ENCODE results near the gene HNMT.

DNA sequence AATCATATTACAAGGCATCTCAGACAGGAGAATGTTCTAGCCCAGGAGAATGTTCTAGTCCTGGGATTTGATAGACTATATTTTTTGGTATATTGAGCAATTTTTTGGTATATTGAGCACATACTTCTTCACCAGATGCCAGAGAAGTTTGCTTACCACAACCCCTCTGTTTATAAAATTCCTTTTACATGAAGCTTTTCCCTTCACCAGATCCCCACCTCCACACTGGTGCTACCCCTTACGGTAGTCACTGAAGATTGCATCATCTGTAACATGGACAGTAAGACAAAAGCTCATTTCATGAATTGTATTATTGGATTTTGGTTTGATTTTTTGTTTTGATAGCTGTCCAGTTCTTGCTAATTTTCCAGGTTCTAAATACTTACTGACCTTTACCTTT lies 7.2 kb upstream of the HNMT start:
- TF ChIP-seq, protein P1, sequence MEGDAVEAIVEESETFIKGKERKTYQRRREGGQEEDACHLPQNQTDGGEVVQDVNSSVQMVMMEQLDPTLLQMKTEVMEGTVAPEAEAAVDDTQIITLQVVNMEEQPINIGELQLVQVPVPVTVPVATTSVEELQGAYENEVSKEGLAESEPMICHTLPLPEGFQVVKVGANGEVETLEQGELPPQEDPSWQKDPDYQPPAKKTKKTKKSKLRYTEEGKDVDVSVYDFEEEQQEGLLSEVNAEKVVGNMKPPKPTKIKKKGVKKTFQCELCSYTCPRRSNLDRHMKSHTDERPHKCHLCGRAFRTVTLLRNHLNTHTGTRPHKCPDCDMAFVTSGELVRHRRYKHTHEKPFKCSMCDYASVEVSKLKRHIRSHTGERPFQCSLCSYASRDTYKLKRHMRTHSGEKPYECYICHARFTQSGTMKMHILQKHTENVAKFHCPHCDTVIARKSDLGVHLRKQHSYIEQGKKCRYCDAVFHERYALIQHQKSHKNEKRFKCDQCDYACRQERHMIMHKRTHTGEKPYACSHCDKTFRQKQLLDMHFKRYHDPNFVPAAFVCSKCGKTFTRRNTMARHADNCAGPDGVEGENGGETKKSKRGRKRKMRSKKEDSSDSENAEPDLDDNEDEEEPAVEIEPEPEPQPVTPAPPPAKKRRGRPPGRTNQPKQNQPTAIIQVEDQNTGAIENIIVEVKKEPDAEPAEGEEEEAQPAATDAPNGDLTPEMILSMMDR (CRISPR knock-in tag; IDR thresholded peaks at IDR 0.05) = no peak
- no peak for TF ChIP-seq ZNF83 (CRISPR knock-in tag; IDR thresholded peaks at IDR 0.05; ENCODE audit: borderline replicate concordance)
- no peak for TF ChIP-seq ZNF234 (CRISPR knock-in tag; conservative IDR thresholded peaks at IDR 0.05)
- TF ChIP-seq, protein P2, sequence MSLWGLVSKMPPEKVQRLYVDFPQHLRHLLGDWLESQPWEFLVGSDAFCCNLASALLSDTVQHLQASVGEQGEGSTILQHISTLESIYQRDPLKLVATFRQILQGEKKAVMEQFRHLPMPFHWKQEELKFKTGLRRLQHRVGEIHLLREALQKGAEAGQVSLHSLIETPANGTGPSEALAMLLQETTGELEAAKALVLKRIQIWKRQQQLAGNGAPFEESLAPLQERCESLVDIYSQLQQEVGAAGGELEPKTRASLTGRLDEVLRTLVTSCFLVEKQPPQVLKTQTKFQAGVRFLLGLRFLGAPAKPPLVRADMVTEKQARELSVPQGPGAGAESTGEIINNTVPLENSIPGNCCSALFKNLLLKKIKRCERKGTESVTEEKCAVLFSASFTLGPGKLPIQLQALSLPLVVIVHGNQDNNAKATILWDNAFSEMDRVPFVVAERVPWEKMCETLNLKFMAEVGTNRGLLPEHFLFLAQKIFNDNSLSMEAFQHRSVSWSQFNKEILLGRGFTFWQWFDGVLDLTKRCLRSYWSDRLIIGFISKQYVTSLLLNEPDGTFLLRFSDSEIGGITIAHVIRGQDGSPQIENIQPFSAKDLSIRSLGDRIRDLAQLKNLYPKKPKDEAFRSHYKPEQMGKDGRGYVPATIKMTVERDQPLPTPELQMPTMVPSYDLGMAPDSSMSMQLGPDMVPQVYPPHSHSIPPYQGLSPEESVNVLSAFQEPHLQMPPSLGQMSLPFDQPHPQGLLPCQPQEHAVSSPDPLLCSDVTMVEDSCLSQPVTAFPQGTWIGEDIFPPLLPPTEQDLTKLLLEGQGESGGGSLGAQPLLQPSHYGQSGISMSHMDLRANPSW (CRISPR knock-in tag; IDR thresholded peaks at IDR 0.05; ENCODE audit: borderline replicate concordance) = no peak
- no peak for TF ChIP-seq ZFP36L2 (CRISPR knock-in tag; IDR thresholded peaks at IDR 0.05)
- no peak for TF ChIP-seq PHF5A (CRISPR knock-in tag; IDR thresholded peaks at IDR 0.05; ENCODE audit: low read depth, unreplicated experiment)
- TF ChIP-seq, protein P3, sequence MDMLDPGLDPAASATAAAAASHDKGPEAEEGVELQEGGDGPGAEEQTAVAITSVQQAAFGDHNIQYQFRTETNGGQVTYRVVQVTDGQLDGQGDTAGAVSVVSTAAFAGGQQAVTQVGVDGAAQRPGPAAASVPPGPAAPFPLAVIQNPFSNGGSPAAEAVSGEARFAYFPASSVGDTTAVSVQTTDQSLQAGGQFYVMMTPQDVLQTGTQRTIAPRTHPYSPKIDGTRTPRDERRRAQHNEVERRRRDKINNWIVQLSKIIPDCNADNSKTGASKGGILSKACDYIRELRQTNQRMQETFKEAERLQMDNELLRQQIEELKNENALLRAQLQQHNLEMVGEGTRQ (IDR thresholded peaks at IDR 0.05; ENCODE audit: low read depth, low read length) = no peak
- TF ChIP-seq, protein P3 (CRISPR knock-in tag; IDR thresholded peaks at IDR 0.05; ENCODE audit: borderline replicate concordance) = no peak
- TF ChIP-seq TCF7 (IDR thresholded peaks at IDR 0.05; ENCODE audit: low read depth) = no peak
- no peak for TF ChIP-seq ZNF510 (CRISPR knock-in tag; IDR thresholded peaks at IDR 0.05; ENCODE audit: low read depth)

All from HepG2 (cell line).